Mucosa of rectum (tissue), 2 donors: ENCODE measurements around the gene MB21D2.

Experiments
- H3K27ac ChIP-seq, 2 donors: one replicate each; pipeline ENCODE4 v1.7.0; 2013; ENCODE audit warnings: inconsistent platforms in 2 of 2, low read depth in 2 of 2, low read length in 2 of 2
- H3K27me3 ChIP-seq, 2 donors: one replicate each; pipeline ENCODE4 v1.7.0; 2013; ENCODE audit warnings: low read length in 2 of 2; ENCODE audit not compliant: control insufficient read depth in 2 of 2, insufficient read depth in 2 of 2
- H3K36me3 ChIP-seq, 2 donors: one replicate each; pipeline ENCODE4 v1.7.0; 2013; ENCODE audit warnings: low read length in 2 of 2; ENCODE audit not compliant: control insufficient read depth in 2 of 2, insufficient read depth in 2 of 2
- H3K4me1 ChIP-seq, 2 donors: one replicate each; pipeline ENCODE4 v1.7.0; 2013; ENCODE audit warnings: low read length in 2 of 2, mild to moderate bottlenecking in 1 of 2; ENCODE audit not compliant: control insufficient read depth in 2 of 2, insufficient read depth in 2 of 2
- H3K4me3 ChIP-seq, 2 donors: one replicate each; pipeline ENCODE4 v1.7.0; 2013; ENCODE audit warnings: low read length in 2 of 2
- H3K9ac ChIP-seq, 2 donors: one replicate each; pipeline ENCODE4 v1.7.0; 2013; ENCODE audit warnings: low read length in 2 of 2, low read depth in 1 of 2, mild to moderate bottlenecking in 1 of 2
- H3K9me3 ChIP-seq, 2 donors: one replicate each; pipeline ENCODE4 v1.7.0; 2013; ENCODE audit warnings: low read length in 2 of 2; ENCODE audit not compliant: control insufficient read depth in 2 of 2
- donor health status: healthy.
- donor health status: Normal muscosa, but diverticular disease.

The MB21D2 gene

GRCh38 chr3:192927016-192927415 is 9.4 kb upstream of the MB21D2 start:
- H3K9ac ChIP-seq, result no peak overlapping the region
- H3K36me3 ChIP-seq, result no peaks in the 10 kb centered on the region
- no peaks in the 10 kb centered on the region for H3K9me3 ChIP-seq
- H3K4me3 ChIP-seq, result no peak overlapping the region
- H3K4me1 ChIP-seq, result no peaks in the 10 kb centered on the region
- H3K27ac ChIP-seq, result no peak overlapping the region
- no peaks in the 10 kb centered on the region for H3K27me3 ChIP-seq

DNA sequence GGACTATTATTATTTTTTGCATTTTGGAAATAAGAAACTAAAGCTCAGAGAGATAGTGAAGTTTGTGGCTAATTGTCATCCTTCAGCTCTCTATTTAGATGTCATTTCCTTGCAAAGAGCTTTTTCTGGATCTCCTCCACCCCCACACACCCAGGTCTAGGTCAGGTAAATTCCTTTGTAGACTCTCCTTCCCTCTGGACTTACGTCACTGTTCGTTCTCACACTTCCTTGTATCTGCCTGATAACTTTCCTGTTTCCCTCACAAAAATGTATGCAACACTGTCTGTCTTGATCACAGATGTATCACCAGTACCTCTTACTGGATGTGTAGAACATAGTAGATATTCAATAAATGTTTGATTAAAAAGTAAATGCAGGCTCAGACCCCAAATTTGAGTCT is 6.1 kb upstream of the MB21D2 start:
- Histone ChIP-seq H3K4me1 (no peaks in the 10 kb centered on the region), H3K36me3 (no peaks in the 10 kb centered on the region), H3K27ac (no peak overlapping the region), H3K4me3 (no peak overlapping the region), H3K27me3 (no peaks in the 10 kb centered on the region), H3K9ac (no peak overlapping the region), H3K9me3 (no peaks in the 10 kb centered on the region)

DNA sequence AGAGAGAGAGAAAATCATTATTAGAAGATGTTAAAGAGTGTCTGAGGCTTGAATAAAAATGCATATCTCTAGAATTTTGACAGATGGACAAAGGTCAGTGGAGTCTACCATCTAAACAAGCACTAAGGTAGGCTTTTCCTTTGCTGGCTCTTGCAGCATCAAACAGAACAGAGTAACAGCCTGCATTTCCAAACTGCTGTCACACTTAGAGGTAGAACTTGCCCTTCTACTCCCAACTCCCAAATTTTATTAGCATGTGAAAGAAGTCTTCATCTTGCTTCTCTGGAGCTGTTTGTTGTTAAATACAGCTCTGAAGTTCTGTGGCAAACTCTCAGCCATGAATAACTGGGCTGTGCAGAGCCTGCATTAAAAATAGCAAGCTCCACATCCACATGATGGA is 4.1 kb upstream of the MB21D2 start:
- Histone ChIP-seq H3K27ac (no peak overlapping the region), H3K9me3 (no peaks in the 10 kb centered on the region), H3K4me1 (peaks cover 0 to 4% of the 10 kb centered on the region in 2 donors), H3K4me3 (no peak overlapping the region), H3K36me3 (no peaks in the 10 kb centered on the region), H3K9ac (no peak overlapping the region), H3K27me3 (no peaks in the 10 kb centered on the region)

GRCh38 chr3:192920411-192920810 is 2.8 kb upstream of the MB21D2 start:
- Histone ChIP-seq H3K9ac (no peak overlapping the region), H3K36me3 (no peaks in the 10 kb centered on the region), H3K4me1 (peaks cover 0 to 7% of the 10 kb centered on the region in 2 donors), H3K9me3 (no peaks in the 10 kb centered on the region), H3K27ac (no peak overlapping the region), H3K27me3 (no peaks in the 10 kb centered on the region), H3K4me3 (no peak overlapping the region)

GRCh38 chr3:192919901-192920300 is 2.2 kb upstream of the MB21D2 start:
- peaks cover 0 to 7% of the 10 kb centered on the region in 2 donors for H3K4me1 ChIP-seq
- H3K4me3 ChIP-seq, result no peak overlapping the region
- no peak overlapping the region for H3K9ac ChIP-seq
- no peaks in the 10 kb centered on the region for H3K9me3 ChIP-seq
- H3K27ac ChIP-seq, result no peak overlapping the region
- no peaks in the 10 kb centered on the region for H3K27me3 ChIP-seq
- no peaks in the 10 kb centered on the region for H3K36me3 ChIP-seq

- H3K36me3 ChIP-seq, result no peaks in the 10 kb centered on the region
- H3K9ac ChIP-seq, result peak overlapping the region; percentile 48 to 74
- H3K27ac ChIP-seq, result peak overlapping the region; percentile 89 to 90
- H3K4me1 ChIP-seq, result peaks cover 0 to 7% of the 10 kb centered on the region in 2 donors
- no peaks in the 10 kb centered on the region for H3K27me3 ChIP-seq
- H3K9me3 ChIP-seq, result no peaks in the 10 kb centered on the region
- peak overlapping the region; percentile 73 to 92 for H3K4me3 ChIP-seq
Measured at GRCh38 chr3:192918275-192918588, 576 bp upstream of the MB21D2 start.

- Histone ChIP-seq H3K4me3 (peak overlapping the region; percentile 72 to 92), H3K27me3 (no peaks in the 10 kb centered on the region), H3K9me3 (no peaks in the 10 kb centered on the region), H3K27ac (peak overlapping the region; percentile 65 to 77), H3K9ac (peak overlapping the region; percentile 75 to 77), H3K36me3 (no peaks in the 10 kb centered on the region), H3K4me1 (peaks cover 0 to 7% of the 10 kb centered on the region in 2 donors)
Measured at GRCh38 chr3:192917028-192917403, 640 bp downstream of the MB21D2 start.

- peak overlapping the region; percentile 75 to 77 for H3K9ac ChIP-seq
- peak overlapping the region; percentile 72 to 92 for H3K4me3 ChIP-seq
- H3K36me3 ChIP-seq, result no peaks in the 10 kb centered on the region
- peak overlapping the region; percentile 65 to 77 for H3K27ac ChIP-seq
- H3K27me3 ChIP-seq, result no peaks in the 10 kb centered on the region
- H3K9me3 ChIP-seq, result no peaks in the 10 kb centered on the region
- H3K4me1 ChIP-seq, result peaks cover 0 to 7% of the 10 kb centered on the region in 2 donors
Measured at GRCh38 chr3:192916371-192917027, 1.2 kb downstream of the MB21D2 start.

- H3K9me3 ChIP-seq, result no peaks in the 10 kb centered on the region
- H3K9ac ChIP-seq, result no peak overlapping the region
- no peaks in the 10 kb centered on the region for H3K27me3 ChIP-seq
- peaks cover 0 to 7% of the 10 kb centered on the region in 2 donors for H3K4me1 ChIP-seq
- peak overlapping the region in 1 of 2 donors; percentile 33 for H3K4me3 ChIP-seq
- H3K27ac ChIP-seq, result no peak overlapping the region
- no peaks in the 10 kb centered on the region for H3K36me3 ChIP-seq
Measured at GRCh38 chr3:192915722-192916121, 1.9 kb downstream of the MB21D2 start.

- Histone ChIP-seq H3K27ac (no peak overlapping the region), H3K9me3 (no peaks in the 10 kb centered on the region), H3K27me3 (no peaks in the 10 kb centered on the region), H3K9ac (no peak overlapping the region), H3K4me3 (no peak overlapping the region), H3K4me1 (peaks cover 0 to 7% of the 10 kb centered on the region in 2 donors), H3K36me3 (no peaks in the 10 kb centered on the region)
Measured at GRCh38 chr3:192915304-192915703, 2.4 kb downstream of the MB21D2 start.

GRCh38 chr3:192914848-192915247 is 2.8 kb downstream of the MB21D2 start:
- no peak overlapping the region for H3K27ac ChIP-seq
- no peak overlapping the region for H3K9ac ChIP-seq
- H3K27me3 ChIP-seq, result no peaks in the 10 kb centered on the region
- H3K4me1 ChIP-seq, result peaks cover 0 to 7% of the 10 kb centered on the region in 2 donors
- no peaks in the 10 kb centered on the region for H3K9me3 ChIP-seq
- H3K36me3 ChIP-seq, result no peaks in the 10 kb centered on the region
- no peak overlapping the region for H3K4me3 ChIP-seq
